GM12878 (cell line): Measurements from ENCODE around the gene RCN1. TPM values are rescaled to one million over a fixed set of nuclear protein-coding genes. Genes with fewer than 3 reads are reported as not detected.

Experiments
- ATAC-seq: fragments of 200-7000 bp; cut with Tn5 transposase; 3 replicates; pipeline ENCODE4 v1.9.1; 2020; ENCODE audit warnings: mild to moderate bottlenecking, moderate library complexity
- BruUV-seq: library from RNA; stranded (reverse); fragments of 400-500 nt; replicated peaks from 2 replicates; lab custom pipeline; 2021; lab: Mats Ljungman, UMichigan
- CTCF ChIA-PET: fragments of 300-600 bp; sonication (Branson Sonifier 250); formaldehyde crosslinking; extraction: SDS; loops from one replicate; lab custom pipeline; 2021; ENCODE audit warnings: inconsistent platforms; lab: Yijun Ruan, JAX
- POLR2A ChIA-PET: fragments of 350-600 bp; formaldehyde crosslinking; extraction: SDS; loops from one replicate; lab custom pipeline; 2021; ENCODE audit warnings: inconsistent platforms; lab: Charles Lee
- RAD21 ChIA-PET: fragments of 300-600 bp; sonication (Branson Sonifier 250); formaldehyde crosslinking; loops from one replicate; lab custom pipeline; 2023; ENCODE audit warnings: antibody characterized with exemption; ENCODE audit not compliant: unreplicated experiment; lab: Charles Lee
- SMC1A ChIA-PET: fragments of 300-600 bp; sonication (Branson Sonifier 250); formaldehyde crosslinking; loops from one replicate; lab custom pipeline; 2023; ENCODE audit not compliant: unreplicated experiment, uncharacterized antibody; lab: Charles Lee
- DNase-seq: peaks from one replicate; pipeline ENCODE4 v3.0.0-alpha.2; 2011; ENCODE audit warnings: low read depth, low spot score
- FAIRE-seq: peaks from 3 replicates; lab custom pipeline; 2011; peaks lifted over from hg19 to GRCh38; lab: Jason Lieb, UNC
- H2AFZ ChIP-seq: 2 replicates; pipeline ENCODE4 v1.6.0; 2011; ENCODE audit warnings: low read depth, low read length, control low read depth; ENCODE audit not compliant: control insufficient read depth
- H3K27ac ChIP-seq: 2 replicates; pipeline ENCODE4 v1.5.1; 2011; ENCODE audit warnings: control low read depth; ENCODE audit not compliant: control insufficient read depth, insufficient read depth
- H3K27me3 ChIP-seq, 2 experiments: replicated peaks in 1 of 2; 2 replicates each; pipeline versions ENCODE4 v1.6.0 to v1.6.1; 2011; ENCODE audit warnings: low read length in 1 of 2; ENCODE audit not compliant: control insufficient read depth in 2 of 2, insufficient read depth in 2 of 2
- H3K36me3 ChIP-seq, 2 experiments: 2 replicates each; pipeline ENCODE4 v1.5.1; 2011; ENCODE audit warnings: low read length in 1 of 2; ENCODE audit not compliant: control insufficient read depth in 2 of 2, insufficient read depth in 2 of 2
- H3K4me1 ChIP-seq: 2 replicates; pipeline ENCODE4 v1.6.1; 2011; ENCODE audit warnings: mild to moderate bottlenecking, low read length, moderate library complexity, mixed read lengths; ENCODE audit not compliant: control insufficient read depth, insufficient read depth
- H3K4me2 ChIP-seq: 2 replicates; pipeline ENCODE4 v1.6.0; 2011; ENCODE audit warnings: control low read depth; ENCODE audit not compliant: control insufficient read depth, insufficient read depth
- H3K4me3 ChIP-seq: fragments of 200-600 bp; sonication (generic); 2 replicates; pipeline ENCODE4 v1.5.1; 2016
- H3K79me2 ChIP-seq: 2 replicates; pipeline ENCODE4 v1.6.0; 2011; ENCODE audit warnings: low read length; ENCODE audit not compliant: control insufficient read depth, insufficient read depth
- H3K9ac ChIP-seq: 2 replicates; pipeline ENCODE4 v1.8.0; 2011; ENCODE audit warnings: low read length, control low read depth, mixed read lengths; ENCODE audit not compliant: control insufficient read depth, insufficient read depth
- H3K9me3 ChIP-seq: replicated peaks from 3 replicates; pipeline ENCODE4 v1.5.1; 2011; ENCODE audit warnings: mild to moderate bottlenecking, low read length; ENCODE audit not compliant: control insufficient read depth, insufficient read depth
- H4K20me1 ChIP-seq: 2 replicates; pipeline ENCODE4 v1.6.0; 2011; ENCODE audit not compliant: control insufficient read depth, insufficient read depth
- BCL11A ChIP-seq: IDR thresholded peaks from 2 replicates; pipeline ENCODE4 v1.6.1; 2011; ENCODE audit warnings: low read depth, low read length
- CEBPZ ChIP-seq: fragments of 150-350 bp; IDR thresholded peaks from 2 replicates; pipeline ENCODE4 v1.6.1; 2016; ENCODE audit warnings: low read depth, low read length
- KDM1A ChIP-seq: fragments of 200-600 bp; sonication (generic); IDR thresholded peaks from 2 replicates; pipeline ENCODE4 v1.6.1; 2016; ENCODE audit warnings: borderline replicate concordance
- MEF2B ChIP-seq: fragments of 450-650 bp; IDR thresholded peaks from 2 replicates; pipeline ENCODE4 v1.6.1; 2018; ENCODE audit warnings: mild to moderate bottlenecking, moderate library complexity; ENCODE audit not compliant: partially characterized antibody, poor library complexity, severe bottlenecking
- NFYA ChIP-seq: IDR thresholded peaks from 2 replicates; pipeline ENCODE4 v1.6.1; 2011; ENCODE audit warnings: low read depth, mild to moderate bottlenecking, low read length, improper control_type of control experiment, borderline replicate concordance
- RCOR1 ChIP-seq: conservative IDR thresholded peaks from 2 replicates; pipeline ENCODE4 v1.6.1; 2012; ENCODE audit warnings: low read depth, low read length, improper control_type of control experiment
- ZNF217 ChIP-seq: fragments of 450-650 bp; IDR thresholded peaks from 2 replicates; pipeline ENCODE4 v1.6.1; 2017; ENCODE audit warnings: antibody characterized with exemption, mild to moderate bottlenecking
- WGBS: methylation state at CpG from one replicate; pipeline ENCODE4 v1.1.6; 2016; ENCODE audit warnings: low lambda C conversion rate; ENCODE audit not compliant: insufficient replicate concordance, insufficient coverage; ENCODE audit errors: missing lambda C conversion rate; 5-methylcytosine and 5-hydroxymethylcytosine counted together
- in situ Hi-C: fragments of 300-500 bp; cut with MboI; formaldehyde crosslinking; loops from 9 replicates; pipeline ENCODE4 v1.14.3; 2018; ENCODE audit warnings: mixed read lengths
- intact Hi-C: fragments of 100-400 bp; cut with micrococcal nuclease; formaldehyde crosslinking; loops from one replicate; pipeline ENCODE4 v1.14.2; 2022; ENCODE audit not compliant: unreplicated experiment
- polyA plus RNA-seq, 11 experiments: library from polyadenylated mRNA; depleted of rRNA in 4 of 11; unstranded in 6 of 11; stranded (reverse) in 5 of 11; fragments of >200 nt; fragmentation: Nextera tagmentation in 4 of 11; fragmentation: Illumina TruSeq in 1 of 11; extraction: Ambion mirVana in 4 of 11; extraction: Trizol in 1 of 11; gene quantifications; 1 replicate in 1 of 11; 2 replicates in 10 of 11; pipeline versions ENCODE4 v1.2.1 to v1.2.3, GENCODE V29; 2011 to 2016; ENCODE audit warnings: inconsistent platforms in 2 of 11, missing spikeins in 2 of 11, low read depth in 1 of 11
- total RNA-seq, 4 experiments: library from RNA; depleted of rRNA in 3 of 4; stranded (reverse); fragments of >200 nt in 3 of 4; fragmentation: Illumina TruSeq in 1 of 4; extraction: Trizol in 1 of 4; gene quantifications; 2 replicates each; pipeline versions ENCODE4 v1.2.1 to v1.2.3, GENCODE V29; 2013 to 2021

RCN1 gene
- total and polyA plus RNA-seq, 10 of the 15 experiments (the other 5 are each of a cell fraction or from before 2014, with no cell fraction given): 17.6 to 76.7 (median 56.4) TPM

- no peak for TF ChIP-seq CEBPZ
These were observed 18.7 kb downstream of the RCN1 start (continued) for GRCh38 chr11:32109592-32109991.

- no peak overlapping the region for H2AFZ ChIP-seq
- no peak for DNase-seq
- H3K79me2 ChIP-seq: no peaks in the 10 kb centered on the region
- RAD21 ChIA-PET: no interaction called here
- peaks cover 15% of the 10 kb centered on the region for H3K4me1 ChIP-seq
- H3K27ac ChIP-seq: no peak overlapping the region
- CTCF ChIA-PET: no interaction called here
- in situ Hi-C loops: no loop called here
- TF ChIP-seq BCL11A: no peak
- no peak for TF ChIP-seq NFYA
- TF ChIP-seq KDM1A: no peak
- TF ChIP-seq RCOR1: no peak
- no peak for TF ChIP-seq ZNF217
- TF ChIP-seq MEF2B: no peak
- TF ChIP-seq, all 136 proteins: peak for 0
- no peaks in the 10 kb centered on the region for H3K9me3 ChIP-seq
- H4K20me1 ChIP-seq: no peaks in the 10 kb centered on the region
- H3K4me2 ChIP-seq: no peak overlapping the region
- intact Hi-C loops: no loop called here
- ATAC-seq: no peak
- no peak overlapping the region for H3K9ac ChIP-seq
- no peak overlapping the region for H3K4me3 ChIP-seq
- ChIA-PET SMC1A (no interaction called here), POLR2A (no interaction called here)
- no TSS peak for BruUV-seq
- H3K27me3 ChIP-seq: no peaks in the 10 kb centered on the region
- WGBS: 37% methylated on average over 3 of the region's 3 CpGs
- no peaks in the 10 kb centered on the region for H3K36me3 ChIP-seq
- no peak for FAIRE-seq
These were observed 19.9 kb downstream of the RCN1 start for GRCh38 chr11:32110795-32111194.
